Astrocyte of the cerebellum (primary cell): ENCODE results near the gene LRRC72.

ENCODE experiments used
- DNase-seq: peaks from one replicate; pipeline ENCODE4 v3.0.0-alpha.2; 2011; ENCODE audit warnings: low read depth
- H3K4me3 ChIP-seq: 2 replicates; pipeline ENCODE4 v1.5.1; 2011; ENCODE audit warnings: mild to moderate bottlenecking, low read depth, low read length, moderate library complexity
- CTCF ChIP-seq: IDR thresholded peaks from 2 replicates; pipeline ENCODE4 v1.5.1; 2012; ENCODE audit warnings: low read length, low read depth, moderate library complexity, mild to moderate bottlenecking; ENCODE audit errors: missing control alignments
- in situ Hi-C: cut with HindIII; loops from 2 replicates; pipeline ENCODE4 v1.10.0; 2017; ENCODE audit warnings: low sequenced_read_pairs

LRRC72 gene

GRCh38 chr7:16556359-16556758 lies 29.7 kb downstream of the LRRC72 start:
- no peak for DNase-seq
- in situ Hi-C loops: loop anchor here (25.0 kb wide), 2 partner anchors 144 to 469 kb away; partner anchors contain the start of gene CRPPA
- TF ChIP-seq CTCF: no peak
- no peak overlapping the region for H3K4me3 ChIP-seq

DNA sequence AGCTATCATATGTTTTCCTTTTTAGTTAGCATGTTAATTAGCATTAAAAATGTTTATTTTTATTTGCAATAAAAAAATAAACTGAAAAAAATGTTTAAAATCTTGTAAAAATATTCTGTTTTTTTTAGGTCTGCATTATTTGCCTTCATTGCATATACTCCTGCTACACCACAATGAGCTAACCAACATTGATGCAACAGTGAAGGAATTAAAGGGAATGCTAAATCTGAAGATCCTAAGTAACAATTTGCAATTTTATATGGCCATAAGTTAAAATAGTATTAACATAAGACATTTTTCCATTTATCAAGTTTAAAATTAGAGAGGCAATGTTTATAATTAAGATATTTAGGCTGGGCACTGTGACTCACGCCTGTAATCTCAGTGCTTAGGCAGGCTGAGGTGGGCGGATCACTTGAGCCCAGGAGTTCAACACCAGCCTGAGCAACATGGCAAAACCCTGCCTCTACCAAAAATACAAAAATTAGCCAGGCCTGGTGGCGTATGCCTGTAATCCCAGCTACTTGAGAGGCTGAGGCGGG lies 32.2 kb downstream of the LRRC72 start:
- TF ChIP-seq CTCF: no peak
- no peak for DNase-seq
- in situ Hi-C loops: loop anchor here (25.0 kb wide), 2 partner anchors 147 to 472 kb away; partner anchors contain the start of gene CRPPA

DNA sequence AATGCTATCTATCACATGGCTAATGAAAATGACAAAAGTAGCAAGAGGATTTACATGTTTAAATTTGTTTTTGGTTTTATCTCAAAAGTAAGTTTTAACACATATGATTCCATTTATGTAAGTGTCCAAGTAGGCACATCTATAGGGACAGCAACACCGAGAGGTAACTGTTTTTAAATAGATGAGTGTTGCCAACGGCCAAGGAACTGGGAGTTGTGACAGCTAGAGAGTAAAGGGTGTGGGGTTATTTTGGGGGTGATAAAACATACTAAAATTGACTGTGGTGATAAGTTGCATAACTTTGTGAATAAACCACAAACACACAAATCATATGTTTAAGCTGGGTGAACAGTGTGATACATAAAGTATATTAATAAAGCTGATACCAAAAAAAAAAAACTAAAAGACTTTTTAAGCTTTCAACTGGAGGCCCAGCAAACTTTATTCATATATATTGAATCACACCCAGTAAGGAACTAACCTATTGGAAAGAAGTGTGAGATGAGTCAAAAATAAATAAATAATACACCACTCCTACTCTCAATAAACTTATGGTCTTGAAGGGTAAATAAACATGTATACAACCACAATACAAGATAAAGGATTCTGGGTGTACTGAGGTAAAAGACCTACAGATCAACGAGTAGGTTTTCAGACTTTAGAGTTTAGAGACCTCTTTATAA lies 33.0 kb downstream of the LRRC72 start:
- no peak for DNase-seq
- in situ Hi-C loops: loop anchor here (25.0 kb wide), 2 partner anchors 147 to 472 kb away; partner anchors contain the start of gene CRPPA
- no peak for TF ChIP-seq CTCF
- no peak overlapping the region for H3K4me3 ChIP-seq

More for the DNA sequence above, 32.2 kb downstream of the LRRC72 start:
- no peak overlapping the region for H3K4me3 ChIP-seq

DNA sequence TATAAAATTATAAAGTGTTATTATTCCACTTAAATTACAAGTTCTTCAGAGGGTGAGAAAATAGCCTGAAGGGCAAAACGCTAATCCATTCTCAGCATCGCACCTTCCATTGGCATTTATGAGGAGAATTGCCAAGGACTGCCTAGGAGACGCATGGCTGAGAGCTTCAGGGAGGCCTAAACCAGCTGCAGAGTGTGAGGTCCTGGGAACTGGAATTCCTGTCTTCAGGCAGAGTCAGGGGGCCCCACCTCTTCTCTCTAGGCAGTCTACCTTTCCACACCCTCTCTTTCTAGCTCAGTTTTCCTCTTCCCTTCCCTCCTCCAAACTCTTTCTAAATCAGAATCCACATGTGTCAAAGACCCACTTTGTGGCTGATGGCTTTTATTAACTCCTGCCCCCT lies 35.3 kb downstream of the LRRC72 start:
- no peak for DNase-seq
- TF ChIP-seq CTCF: no peak
- no peak overlapping the region for H3K4me3 ChIP-seq
- in situ Hi-C loops: loop anchor here (25.0 kb wide), 2 partner anchors 150 to 475 kb away; partner anchors contain the start of gene CRPPA

- DNase-seq: no peak
- no peak overlapping the region for H3K4me3 ChIP-seq
- in situ Hi-C loops: loop anchor here (25.0 kb wide), 2 partner anchors 150 to 475 kb away; partner anchors contain the start of gene CRPPA
- TF ChIP-seq CTCF: no peak
Observed at GRCh38 chr7:16562456-16563220, 36.0 kb downstream of the LRRC72 start.

DNA sequence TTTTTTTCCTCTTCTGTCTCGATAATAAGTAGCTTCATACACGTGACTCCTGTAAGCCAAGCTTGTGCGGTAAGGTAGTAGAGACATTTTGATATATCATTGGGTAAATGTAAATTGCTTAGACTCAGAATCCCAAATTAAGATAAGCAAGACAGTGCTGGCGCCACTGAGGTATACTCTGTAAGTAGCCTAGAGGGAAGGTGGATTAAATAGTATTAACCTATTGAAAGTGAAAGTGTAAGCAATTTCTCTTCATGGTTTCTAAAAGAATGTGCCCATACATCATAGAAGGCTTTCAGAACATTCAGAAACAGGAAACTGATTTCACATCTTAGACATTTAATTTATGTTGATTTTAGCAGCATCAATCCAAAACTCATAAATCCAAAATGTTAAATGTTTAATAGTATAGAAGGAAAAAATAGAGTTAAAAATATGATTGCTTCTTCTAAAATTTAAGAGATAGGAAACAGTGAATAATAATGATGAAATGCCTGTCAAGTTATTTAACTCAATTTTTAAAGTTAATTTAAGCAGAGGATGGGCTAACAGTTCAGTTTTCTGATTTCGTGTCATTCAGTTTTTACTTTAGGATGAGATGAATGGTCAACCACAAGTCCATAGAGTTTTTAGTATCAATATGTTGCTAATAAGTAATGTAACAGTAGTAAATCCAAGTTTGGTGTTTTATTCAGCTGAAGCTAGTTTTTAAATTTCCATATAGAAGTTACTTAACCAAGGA lies 36.8 kb downstream of the LRRC72 start:
- H3K4me3 ChIP-seq: no peak overlapping the region
- in situ Hi-C loops: loop anchor here (25.0 kb wide), 2 partner anchors 151 to 476 kb away; partner anchors contain the start of gene CRPPA
- no peak for TF ChIP-seq CTCF
- DNase-seq: no peak
